RWPE2 (cell line): Measurements from ENCODE around the gene GPATCH1.

Experiments used
- ATAC-seq: fragments of 200-7000 bp; cut with Tn5 transposase; 3 replicates; pipeline ENCODE4 v1.9.1; 2021; ENCODE audit warnings: low read depth
- DNase-seq: peaks from one replicate; pipeline ENCODE4 v3.0.0-alpha.2; 2020; ENCODE audit warnings: low spot score
- H3K27ac ChIP-seq: fragments of 450-650 bp; 2 replicates; pipeline ENCODE4 v1.5.1; 2017; ENCODE audit warnings: mild to moderate bottlenecking; ENCODE audit not compliant: poor library complexity, severe bottlenecking
- H3K27me3 ChIP-seq: fragments of 250-450 bp; sonication (Bioruptor Pico); 2 replicates; pipeline ENCODE4 v1.5.1; 2021; ENCODE audit warnings: mild to moderate bottlenecking, moderate library complexity; ENCODE audit not compliant: insufficient read depth, poor library complexity, severe bottlenecking
- H3K36me3 ChIP-seq: fragments of 250-450 bp; sonication (Bioruptor Pico); 2 replicates; pipeline ENCODE4 v1.5.1; 2020; ENCODE audit warnings: low read depth, mild to moderate bottlenecking, moderate library complexity
- H3K4me1 ChIP-seq: fragments of 250-450 bp; sonication (Bioruptor Pico); 2 replicates; pipeline ENCODE4 v1.5.1; 2021; ENCODE audit warnings: mild to moderate bottlenecking, moderate library complexity; ENCODE audit not compliant: insufficient read depth, poor library complexity, severe bottlenecking
- H3K4me3 ChIP-seq: fragments of 250-450 bp; sonication (Bioruptor Pico); 2 replicates; pipeline ENCODE4 v1.5.1; 2021; ENCODE audit warnings: mild to moderate bottlenecking, moderate library complexity; ENCODE audit not compliant: severe bottlenecking
- H3K9me3 ChIP-seq: fragments of 250-450 bp; sonication (Bioruptor Pico); 2 replicates; pipeline ENCODE4 v1.5.1; 2021; ENCODE audit warnings: mild to moderate bottlenecking, moderate library complexity; ENCODE audit not compliant: severe bottlenecking
- TF ChIP-seq, protein P1 (sequence below): fragments of 450-650 bp; IDR thresholded peaks from one replicate; pipeline ENCODE4 v1.5.1; 2017; ENCODE audit warnings: mild to moderate bottlenecking, moderate library complexity; ENCODE audit not compliant: poor library complexity, severe bottlenecking

GPATCH1 gene

DNA sequence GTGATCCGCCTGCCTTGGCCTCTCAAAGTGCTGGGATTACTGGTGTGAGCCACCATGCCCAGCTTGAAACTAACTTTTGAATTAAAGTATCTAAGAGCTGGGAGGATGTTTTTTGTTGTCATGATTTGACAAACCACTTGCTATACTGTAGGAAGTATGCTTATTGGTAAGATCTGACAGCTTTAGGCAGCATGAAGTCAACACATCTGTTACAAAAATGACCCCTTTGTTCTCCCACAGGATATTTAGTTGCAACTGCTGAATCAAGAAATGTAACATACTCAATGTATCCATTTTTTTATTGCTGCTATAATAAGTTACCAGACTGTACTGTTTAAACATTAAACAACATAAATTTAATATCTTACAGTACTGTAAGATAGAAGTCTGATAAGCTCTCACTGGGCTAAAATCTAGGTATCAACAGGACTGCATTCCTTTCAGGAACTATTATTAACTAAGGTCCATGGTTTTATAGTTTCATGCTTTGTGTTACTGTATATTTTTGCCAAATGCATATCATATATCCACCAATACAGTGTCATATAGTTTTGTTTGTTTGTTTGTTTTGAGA is 90.3 kb downstream of the GPATCH1 start:
- Histone ChIP-seq H3K27ac (no peak overlapping the region), H3K27me3 (no peaks in the 10 kb centered on the region), H3K9me3 (no peaks in the 10 kb centered on the region), H3K36me3 (no peaks in the 10 kb centered on the region), H3K4me3 (no peak overlapping the region), H3K4me1 (peaks cover 5% of the 10 kb centered on the region)
- DNase-seq (no peak), ATAC-seq (no peak)
- TF ChIP-seq, protein P1, sequence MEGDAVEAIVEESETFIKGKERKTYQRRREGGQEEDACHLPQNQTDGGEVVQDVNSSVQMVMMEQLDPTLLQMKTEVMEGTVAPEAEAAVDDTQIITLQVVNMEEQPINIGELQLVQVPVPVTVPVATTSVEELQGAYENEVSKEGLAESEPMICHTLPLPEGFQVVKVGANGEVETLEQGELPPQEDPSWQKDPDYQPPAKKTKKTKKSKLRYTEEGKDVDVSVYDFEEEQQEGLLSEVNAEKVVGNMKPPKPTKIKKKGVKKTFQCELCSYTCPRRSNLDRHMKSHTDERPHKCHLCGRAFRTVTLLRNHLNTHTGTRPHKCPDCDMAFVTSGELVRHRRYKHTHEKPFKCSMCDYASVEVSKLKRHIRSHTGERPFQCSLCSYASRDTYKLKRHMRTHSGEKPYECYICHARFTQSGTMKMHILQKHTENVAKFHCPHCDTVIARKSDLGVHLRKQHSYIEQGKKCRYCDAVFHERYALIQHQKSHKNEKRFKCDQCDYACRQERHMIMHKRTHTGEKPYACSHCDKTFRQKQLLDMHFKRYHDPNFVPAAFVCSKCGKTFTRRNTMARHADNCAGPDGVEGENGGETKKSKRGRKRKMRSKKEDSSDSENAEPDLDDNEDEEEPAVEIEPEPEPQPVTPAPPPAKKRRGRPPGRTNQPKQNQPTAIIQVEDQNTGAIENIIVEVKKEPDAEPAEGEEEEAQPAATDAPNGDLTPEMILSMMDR, result no peak

DNA sequence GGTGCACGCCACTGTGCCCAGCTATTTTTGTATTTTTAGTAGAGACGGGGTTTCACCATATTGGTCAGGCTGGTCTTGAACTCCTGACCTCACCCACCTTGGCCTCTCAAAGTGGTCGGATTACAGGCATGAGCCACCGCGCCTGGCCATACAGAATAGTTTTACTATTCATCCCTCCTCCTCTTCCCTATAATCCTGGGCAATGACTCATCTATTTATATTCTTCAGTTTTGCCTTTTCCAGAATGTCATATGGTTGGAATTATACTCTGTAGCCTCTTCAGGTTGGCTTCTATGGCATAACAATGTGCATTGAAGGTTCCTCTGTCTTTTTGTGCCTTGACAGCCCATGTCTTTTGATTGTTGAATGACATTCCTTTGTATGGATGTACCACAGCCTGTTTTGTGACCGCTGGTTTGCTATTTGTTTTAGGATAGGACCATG is 91.0 kb downstream of the GPATCH1 start:
- TF ChIP-seq, protein P1, result no peak
- H3K27ac ChIP-seq, result no peak overlapping the region

DNA sequence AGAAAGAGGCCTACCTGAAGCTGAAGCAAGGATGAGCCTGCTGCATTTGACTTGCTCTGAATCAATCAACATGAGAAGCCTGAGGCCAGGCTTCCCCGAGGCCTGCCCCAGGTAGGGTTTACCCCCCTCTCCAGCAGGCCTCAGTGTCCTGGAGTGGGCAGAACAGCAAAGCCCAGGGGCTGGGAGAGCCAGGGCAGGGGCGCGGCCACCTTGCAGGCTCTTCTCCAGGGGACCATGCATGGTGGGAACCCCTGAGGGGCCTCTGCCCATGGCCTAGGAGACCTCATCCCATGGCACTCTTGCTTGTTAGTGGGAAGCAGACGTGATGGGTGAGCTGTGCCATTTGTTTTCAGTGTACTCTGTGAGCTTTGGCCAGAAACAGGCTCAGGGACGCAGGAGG is 93.2 kb downstream of the GPATCH1 start:
- no peaks in the 10 kb centered on the region for H3K36me3 ChIP-seq
- no peaks in the 10 kb centered on the region for H3K9me3 ChIP-seq
- peaks cover 5% of the 10 kb centered on the region for H3K4me1 ChIP-seq
- no peak overlapping the region for H3K4me3 ChIP-seq
- no peak overlapping the region for H3K27ac ChIP-seq
- no peaks in the 10 kb centered on the region for H3K27me3 ChIP-seq
- TF ChIP-seq, protein P1, result no peak
- no peak for ATAC-seq
- no peak for DNase-seq

More for the DNA sequence above, 91.0 kb downstream of the GPATCH1 start:
- Histone ChIP-seq H3K27me3 (no peaks in the 10 kb centered on the region), H3K36me3 (no peaks in the 10 kb centered on the region), H3K4me3 (no peak overlapping the region), H3K4me1 (peaks cover 5% of the 10 kb centered on the region), H3K9me3 (no peaks in the 10 kb centered on the region)
- DNase-seq (no peak), ATAC-seq (no peak)

DNA sequence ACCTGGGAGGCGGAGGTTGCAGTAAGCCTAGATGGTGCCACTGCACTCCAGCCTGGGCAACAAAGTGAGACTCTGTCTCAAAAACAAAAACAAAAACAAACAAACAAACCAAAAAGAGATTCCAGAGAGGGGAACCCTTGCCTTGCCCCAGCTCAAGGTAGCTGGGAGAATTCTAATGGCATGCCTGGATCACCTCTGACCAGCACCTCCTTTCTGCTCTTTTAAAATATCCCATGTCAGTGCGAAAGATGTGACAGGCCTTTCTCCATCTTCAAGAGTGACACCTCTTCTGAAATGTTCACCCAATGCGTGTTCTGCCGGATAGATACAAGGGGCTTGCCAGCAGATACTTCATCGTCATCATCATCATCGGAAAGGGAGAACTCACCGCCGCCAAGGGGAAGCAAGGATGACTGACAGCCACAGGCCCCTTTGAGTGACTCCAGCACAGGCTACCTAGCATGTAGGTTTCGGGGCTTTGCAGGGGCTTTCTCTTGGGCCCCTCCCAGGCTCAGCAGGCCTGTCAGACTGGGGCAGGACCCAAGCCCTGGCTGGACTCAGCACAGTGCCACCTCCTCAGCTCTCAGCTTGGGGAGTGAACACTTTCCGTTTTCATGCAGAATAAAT is 94.3 kb downstream of the GPATCH1 start:
- DNase-seq (no peak), ATAC-seq (no peak)
- no peaks in the 10 kb centered on the region for H3K27me3 ChIP-seq
- H3K4me3 ChIP-seq, result no peak overlapping the region
- H3K27ac ChIP-seq, result no peak overlapping the region
- H3K4me1 ChIP-seq, result peaks cover 5% of the 10 kb centered on the region
- TF ChIP-seq, protein P1, result no peak
- H3K9me3 ChIP-seq, result no peaks in the 10 kb centered on the region
- H3K36me3 ChIP-seq, result no peaks in the 10 kb centered on the region
